ENCODE data around the gene PLCB1. TPM values are rescaled to one million over a fixed set of nuclear protein-coding genes. Genes with fewer than 3 reads are reported as not detected.

PLCB1 gene
- polyA plus RNA-seq, 4 donors = 1.8 to 5.4 (median 2.0) TPM

- no peak overlapping the region for H3K27ac ChIP-seq (ENCODE audit: low read depth in 1 of 3, low read length in 2 of 3)
- WGBS, 3 donors = 79 to 91% (median 82%) methylated on average over 6 of the region's 6 CpGs
- no peaks in the 10 kb centered on the region for H3K9me3 ChIP-seq (ENCODE audit: control insufficient read depth in 2 of 2, insufficient read depth in 1 of 2, low read depth in 1 of 2, low read length in 1 of 2)
- H3K4me1 ChIP-seq (ENCODE audit: control insufficient read depth in 3 of 3, insufficient read depth in 2 of 3, low read depth in 1 of 3, low read length in 2 of 3) = no peaks in the 10 kb centered on the region
- no peak overlapping the region for H3K4me3 ChIP-seq (ENCODE audit: low read depth in 1 of 3, low read length in 3 of 3)
- no peak for DNase-seq
- H3K36me3 ChIP-seq (ENCODE audit: control insufficient read depth in 3 of 3, insufficient read depth in 2 of 3, low read depth in 1 of 3, low read length in 3 of 3) = no peaks in the 10 kb centered on the region
- H3K27me3 ChIP-seq (ENCODE audit: control insufficient read depth in 3 of 3, insufficient read depth in 3 of 3, low read length in 3 of 3) = no peaks in the 10 kb centered on the region
- no peak for FAIRE-seq
Measured at GRCh38 chr20:8795404-8795803, 663.3 kb downstream of the PLCB1 start.

- Histone ChIP-seq H3K4me1 (ENCODE audit: control insufficient read depth in 3 of 3, insufficient read depth in 2 of 3, low read depth in 1 of 3, low read length in 2 of 3) (no peaks in the 10 kb centered on the region), H3K27ac (ENCODE audit: low read depth in 1 of 3, low read length in 2 of 3) (no peak overlapping the region), H3K9me3 (ENCODE audit: control insufficient read depth in 2 of 2, insufficient read depth in 1 of 2, low read depth in 1 of 2, low read length in 1 of 2) (no peaks in the 10 kb centered on the region), H3K36me3 (ENCODE audit: control insufficient read depth in 3 of 3, insufficient read depth in 2 of 3, low read depth in 1 of 3, low read length in 3 of 3) (no peaks in the 10 kb centered on the region), H3K27me3 (ENCODE audit: control insufficient read depth in 3 of 3, insufficient read depth in 3 of 3, low read length in 3 of 3) (no peaks in the 10 kb centered on the region), H3K4me3 (ENCODE audit: low read depth in 1 of 3, low read length in 3 of 3) (no peak overlapping the region)
- no peak for FAIRE-seq
- WGBS, 3 donors = 69 to 85% (median 82%) methylated on average over 5 of the region's 5 CpGs
- DNase-seq = no peak
Measured at GRCh38 chr20:8796088-8796660, 664.1 kb downstream of the PLCB1 start.

DNA sequence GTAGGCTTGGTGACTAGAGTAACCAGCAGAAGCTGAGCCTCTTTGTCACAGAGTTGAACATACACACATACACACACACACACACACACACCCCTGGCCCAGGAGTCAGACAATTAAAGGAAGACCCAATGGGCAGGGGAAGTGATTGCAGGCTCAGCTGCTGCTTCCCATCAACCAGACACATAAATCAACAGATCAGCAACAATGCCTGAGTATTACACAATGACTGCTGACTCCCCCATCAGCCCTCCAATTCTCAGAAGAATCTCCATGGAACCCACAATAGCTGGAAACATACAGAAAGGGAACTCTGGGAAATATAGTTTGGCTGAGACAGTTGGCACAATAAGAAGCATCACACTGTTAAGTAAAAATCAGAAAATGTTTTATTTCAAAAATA is 666.4 kb downstream of the PLCB1 start:
- H3K36me3 ChIP-seq (ENCODE audit: control insufficient read depth in 3 of 3, insufficient read depth in 2 of 3, low read depth in 1 of 3, low read length in 3 of 3) = no peaks in the 10 kb centered on the region
- H3K27me3 ChIP-seq (ENCODE audit: control insufficient read depth in 3 of 3, insufficient read depth in 3 of 3, low read length in 3 of 3) = no peaks in the 10 kb centered on the region
- FAIRE-seq = no peak
- H3K4me3 ChIP-seq (ENCODE audit: low read depth in 1 of 3, low read length in 3 of 3) = no peak overlapping the region
- no peaks in the 10 kb centered on the region for H3K4me1 ChIP-seq (ENCODE audit: control insufficient read depth in 3 of 3, insufficient read depth in 2 of 3, low read depth in 1 of 3, low read length in 2 of 3)
- no peak for DNase-seq
- no peak overlapping the region for H3K27ac ChIP-seq (ENCODE audit: low read depth in 1 of 3, low read length in 2 of 3)
- H3K9me3 ChIP-seq (ENCODE audit: control insufficient read depth in 2 of 2, insufficient read depth in 1 of 2, low read depth in 1 of 2, low read length in 1 of 2) = no peaks in the 10 kb centered on the region

GRCh38 chr20:8800089-8800488 is 668.0 kb downstream of the PLCB1 start:
- Histone ChIP-seq H3K27ac (ENCODE audit: low read depth in 1 of 3, low read length in 2 of 3) (no peak overlapping the region), H3K4me3 (ENCODE audit: low read depth in 1 of 3, low read length in 3 of 3) (no peak overlapping the region), H3K36me3 (ENCODE audit: control insufficient read depth in 3 of 3, insufficient read depth in 2 of 3, low read depth in 1 of 3, low read length in 3 of 3) (no peaks in the 10 kb centered on the region), H3K9me3 (ENCODE audit: control insufficient read depth in 2 of 2, insufficient read depth in 1 of 2, low read depth in 1 of 2, low read length in 1 of 2) (no peaks in the 10 kb centered on the region), H3K27me3 (ENCODE audit: control insufficient read depth in 3 of 3, insufficient read depth in 3 of 3, low read length in 3 of 3) (no peaks in the 10 kb centered on the region), H3K4me1 (ENCODE audit: control insufficient read depth in 3 of 3, insufficient read depth in 2 of 3, low read depth in 1 of 3, low read length in 2 of 3) (no peaks in the 10 kb centered on the region)
- FAIRE-seq = no peak
- WGBS, 3 donors = 31 to 76% (median 76%) methylated on average over 1 of the region's 1 CpG
- DNase-seq = no peak

DNA sequence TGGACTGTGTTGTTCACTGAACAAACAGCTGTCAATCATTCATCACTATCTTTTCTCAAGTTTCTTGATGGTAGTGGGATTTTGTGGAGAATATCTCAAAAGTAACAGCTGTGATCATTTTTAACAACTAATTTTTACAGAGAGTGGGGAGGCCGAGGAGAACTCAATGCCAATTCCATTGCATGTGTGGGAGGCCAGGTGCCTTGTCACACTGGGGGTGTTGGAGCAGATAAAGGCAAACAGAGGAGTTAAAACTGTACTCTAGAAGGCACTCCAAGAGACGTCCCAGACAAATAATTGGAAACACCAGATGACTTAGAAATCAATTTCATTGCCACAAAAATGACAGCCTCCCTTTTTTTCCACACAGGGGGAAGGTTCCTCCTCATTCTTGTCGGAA is 669.6 kb downstream of the PLCB1 start:
- DNase-seq (no peak), FAIRE-seq (no peak)
- no peaks in the 10 kb centered on the region for H3K36me3 ChIP-seq (ENCODE audit: control insufficient read depth in 3 of 3, insufficient read depth in 2 of 3, low read depth in 1 of 3, low read length in 3 of 3)
- no peak overlapping the region for H3K4me3 ChIP-seq (ENCODE audit: low read depth in 1 of 3, low read length in 3 of 3)
- H3K27ac ChIP-seq (ENCODE audit: low read depth in 1 of 3, low read length in 2 of 3) = no peak overlapping the region
- 82 to 86% (median 83%) methylated on average over 3 of the region's 3 CpGs for WGBS, 3 donors
- no peaks in the 10 kb centered on the region for H3K27me3 ChIP-seq (ENCODE audit: control insufficient read depth in 3 of 3, insufficient read depth in 3 of 3, low read length in 3 of 3)
- no peaks in the 10 kb centered on the region for H3K4me1 ChIP-seq (ENCODE audit: control insufficient read depth in 3 of 3, insufficient read depth in 2 of 3, low read depth in 1 of 3, low read length in 2 of 3)
- H3K9me3 ChIP-seq (ENCODE audit: control insufficient read depth in 2 of 2, insufficient read depth in 1 of 2, low read depth in 1 of 2, low read length in 1 of 2) = no peaks in the 10 kb centered on the region

DNA sequence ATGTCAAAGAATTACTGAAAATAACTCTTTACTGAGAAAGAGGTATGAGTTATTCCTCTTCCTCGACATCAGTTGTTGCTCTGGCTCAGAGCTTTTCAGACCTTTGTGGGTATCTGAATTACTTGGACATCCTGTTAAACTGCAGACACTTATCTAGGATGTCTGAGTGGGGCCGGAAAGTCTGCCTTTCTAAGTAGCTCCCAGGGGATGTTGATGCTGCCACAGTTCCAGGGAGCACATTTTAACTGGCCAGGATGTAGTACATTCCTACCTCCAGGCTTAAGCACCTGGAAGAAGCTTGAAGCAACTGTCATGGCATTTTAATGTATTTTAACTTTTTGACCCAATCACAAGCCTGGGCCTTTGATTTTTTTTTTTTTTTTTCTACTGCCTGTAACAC is 671.0 kb downstream of the PLCB1 start:
- Histone ChIP-seq H3K27ac (ENCODE audit: low read depth in 1 of 3, low read length in 2 of 3) (no peak overlapping the region), H3K9me3 (ENCODE audit: control insufficient read depth in 2 of 2, insufficient read depth in 1 of 2, low read depth in 1 of 2, low read length in 1 of 2) (no peaks in the 10 kb centered on the region), H3K4me1 (ENCODE audit: control insufficient read depth in 3 of 3, insufficient read depth in 2 of 3, low read depth in 1 of 3, low read length in 2 of 3) (no peaks in the 10 kb centered on the region), H3K36me3 (ENCODE audit: control insufficient read depth in 3 of 3, insufficient read depth in 2 of 3, low read depth in 1 of 3, low read length in 3 of 3) (no peaks in the 10 kb centered on the region), H3K27me3 (ENCODE audit: control insufficient read depth in 3 of 3, insufficient read depth in 3 of 3, low read length in 3 of 3) (no peaks in the 10 kb centered on the region), H3K4me3 (ENCODE audit: low read depth in 1 of 3, low read length in 3 of 3) (no peak overlapping the region)
- WGBS, 3 donors = 61 to 91% (median 73%) methylated on average over 2 of the region's 2 CpGs
- DNase-seq (no peak), FAIRE-seq (no peak)

DNA sequence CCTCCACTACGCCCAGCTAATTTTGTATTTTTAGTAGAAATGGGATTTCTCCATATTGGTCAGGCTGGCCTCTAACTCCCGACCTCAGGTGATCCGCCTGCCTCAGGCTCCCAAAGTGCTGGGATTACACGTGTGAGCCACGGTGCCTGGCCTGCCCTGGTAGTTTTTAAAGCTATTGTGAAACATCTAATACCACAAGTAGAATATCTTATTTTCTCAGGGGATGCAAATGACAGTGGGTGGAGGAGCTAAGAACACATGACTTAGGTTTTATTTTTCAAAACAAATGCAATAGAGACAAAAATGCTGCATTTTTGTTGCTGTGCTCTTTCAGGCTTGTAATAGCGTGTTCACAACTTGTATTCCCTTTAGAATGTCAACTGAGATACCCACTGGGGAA is 671.9 kb downstream of the PLCB1 start:
- FAIRE-seq = no peak

GRCh38 chr20:8805737-8806442 is 673.8 kb downstream of the PLCB1 start:
- H3K9me3 ChIP-seq (ENCODE audit: control insufficient read depth in 2 of 2, insufficient read depth in 1 of 2, low read depth in 1 of 2, low read length in 1 of 2) = no peaks in the 10 kb centered on the region
- H3K27me3 ChIP-seq (ENCODE audit: control insufficient read depth in 3 of 3, insufficient read depth in 3 of 3, low read length in 3 of 3) = no peaks in the 10 kb centered on the region
- WGBS, 3 donors = 80 to 89% (median 81%) methylated on average over 6 of the region's 6 CpGs
- H3K27ac ChIP-seq (ENCODE audit: low read depth in 1 of 3, low read length in 2 of 3) = no peak overlapping the region
- DNase-seq (no peak), FAIRE-seq (no peak)
- H3K36me3 ChIP-seq (ENCODE audit: control insufficient read depth in 3 of 3, insufficient read depth in 2 of 3, low read depth in 1 of 3, low read length in 3 of 3) = no peaks in the 10 kb centered on the region
- H3K4me1 ChIP-seq (ENCODE audit: control insufficient read depth in 3 of 3, insufficient read depth in 2 of 3, low read depth in 1 of 3, low read length in 2 of 3) = no peaks in the 10 kb centered on the region
- no peak overlapping the region for H3K4me3 ChIP-seq (ENCODE audit: low read depth in 1 of 3, low read length in 3 of 3)

More for the DNA sequence above, 671.9 kb downstream of the PLCB1 start:
- no peak for DNase-seq
- H3K27ac ChIP-seq (ENCODE audit: low read depth in 1 of 3, low read length in 2 of 3) = no peak overlapping the region
- 91 to 94% (median 93%) methylated on average over 6 of the region's 6 CpGs for WGBS, 3 donors
- no peaks in the 10 kb centered on the region for H3K4me1 ChIP-seq (ENCODE audit: control insufficient read depth in 3 of 3, insufficient read depth in 2 of 3, low read depth in 1 of 3, low read length in 2 of 3)
- H3K4me3 ChIP-seq (ENCODE audit: low read depth in 1 of 3, low read length in 3 of 3) = no peak overlapping the region
- no peaks in the 10 kb centered on the region for H3K9me3 ChIP-seq (ENCODE audit: control insufficient read depth in 2 of 2, insufficient read depth in 1 of 2, low read depth in 1 of 2, low read length in 1 of 2)
- no peaks in the 10 kb centered on the region for H3K27me3 ChIP-seq (ENCODE audit: control insufficient read depth in 3 of 3, insufficient read depth in 3 of 3, low read length in 3 of 3)
- H3K36me3 ChIP-seq (ENCODE audit: control insufficient read depth in 3 of 3, insufficient read depth in 2 of 3, low read depth in 1 of 3, low read length in 3 of 3) = no peaks in the 10 kb centered on the region
